Gastrocnemius medialis (tissue), 4 donors: Measurements from ENCODE around the gene ALOX5AP. TPM values are rescaled to one million over a fixed set of nuclear protein-coding genes. Genes with fewer than 3 reads are reported as not detected.
A peak's percentile ranks its signal among the peaks of the same experiment; 100 is the strongest.

Source experiments
- ATAC-seq, 2 donors: fragments of 150-250 bp; one replicate each; pipeline ENCODE4 v1.9.1; 2016
- DNase-seq, 2 donors: peaks; one replicate each; pipeline ENCODE4 v3.0.0-alpha.2; 2019
- H3K27ac ChIP-seq, 4 donors: fragments of 200-600 bp; sonication (generic); 1 replicate in 1 of 4; 2 replicates in 3 of 4; pipeline ENCODE4 v1.5.1; 2016 to 2018; ENCODE audit warnings: mild to moderate bottlenecking in 2 of 4, moderate library complexity in 1 of 4
- H3K27me3 ChIP-seq, 3 donors: fragments of 200-600 bp; sonication (generic) in 2 of 3; 1 replicate in 1 of 3; 2 replicates in 2 of 3; pipeline versions ENCODE4 v1.5.1 to v1.6.0; 2016 to 2019; ENCODE audit warnings: mild to moderate bottlenecking in 1 of 3, moderate library complexity in 1 of 3
- H3K36me3 ChIP-seq, 2 donors: fragments of 200-600 bp; sonication (generic) in 1 of 2; one replicate each; pipeline ENCODE4 v1.5.1; 2017 to 2018
- H3K4me1 ChIP-seq, 2 donors: fragments of 200-600 bp; sonication (generic) in 1 of 2; one replicate each; pipeline ENCODE4 v1.5.1; 2016 to 2017; ENCODE audit warnings: mild to moderate bottlenecking in 2 of 2
- H3K4me3 ChIP-seq, 4 donors: fragments of 200-600 bp; sonication (generic) in 3 of 4; 1 replicate in 1 of 4; 2 replicates in 3 of 4; pipeline ENCODE4 v1.5.1; 2016 to 2019; ENCODE audit warnings: mild to moderate bottlenecking in 2 of 4
- H3K9me3 ChIP-seq, 3 donors: fragments of 200-600 bp; sonication (generic) in 2 of 3; 1 replicate in 1 of 3; 2 replicates in 2 of 3; pipeline ENCODE4 v1.5.1; 2016 to 2019
- POLR2A ChIP-seq, 2 donors: fragments of 450-650 bp; IDR thresholded peaks; one replicate each; pipeline ENCODE4 v1.6.1; 2017; ENCODE audit warnings: antibody characterized with exemption in 2 of 2, mild to moderate bottlenecking in 2 of 2, moderate library complexity in 2 of 2
- in situ Hi-C, 4 donors: fragments of 200-750 bp; cut with MboI; loops; one replicate each; pipeline versions ENCODE4 v1.15.0 to v1.8.0; 2017; ENCODE audit warnings: low sequenced_read_pairs in 4 of 4
- intact Hi-C: fragments of 100-400 bp; cut with DNase I; formaldehyde crosslinking; loops from one replicate; pipeline ENCODE4 v1.15.1; 2023; ENCODE audit warnings: low total_unique reads
- total RNA-seq, 4 donors: library from RNA; depleted of rRNA; stranded (reverse); fragments of >200 nt; gene quantifications; one replicate each; pipeline versions ENCODE4 v1.1.0 to v1.2.3, GENCODE V29; 2016
- TF ChIP-seq, protein P1 (sequence below), 5 experiments: fragments of 450-650 bp in 3 of 5; fragments of 200-600 bp in 2 of 5; sonication (generic) in 2 of 5; IDR thresholded peaks in 4 of 5; conservative IDR thresholded peaks in 1 of 5; 1 replicate in 4 of 5; 2 replicates in 1 of 5; pipeline ENCODE4 v1.5.1; 2016 to 2019; ENCODE audit warnings: antibody characterized with exemption in 5 of 5, mild to moderate bottlenecking in 3 of 5, moderate library complexity in 3 of 5

Gene ALOX5AP
- total RNA-seq = 1 to 10 TPM; 5.3 to 9.1 (median 7.1) TPM

DNA sequence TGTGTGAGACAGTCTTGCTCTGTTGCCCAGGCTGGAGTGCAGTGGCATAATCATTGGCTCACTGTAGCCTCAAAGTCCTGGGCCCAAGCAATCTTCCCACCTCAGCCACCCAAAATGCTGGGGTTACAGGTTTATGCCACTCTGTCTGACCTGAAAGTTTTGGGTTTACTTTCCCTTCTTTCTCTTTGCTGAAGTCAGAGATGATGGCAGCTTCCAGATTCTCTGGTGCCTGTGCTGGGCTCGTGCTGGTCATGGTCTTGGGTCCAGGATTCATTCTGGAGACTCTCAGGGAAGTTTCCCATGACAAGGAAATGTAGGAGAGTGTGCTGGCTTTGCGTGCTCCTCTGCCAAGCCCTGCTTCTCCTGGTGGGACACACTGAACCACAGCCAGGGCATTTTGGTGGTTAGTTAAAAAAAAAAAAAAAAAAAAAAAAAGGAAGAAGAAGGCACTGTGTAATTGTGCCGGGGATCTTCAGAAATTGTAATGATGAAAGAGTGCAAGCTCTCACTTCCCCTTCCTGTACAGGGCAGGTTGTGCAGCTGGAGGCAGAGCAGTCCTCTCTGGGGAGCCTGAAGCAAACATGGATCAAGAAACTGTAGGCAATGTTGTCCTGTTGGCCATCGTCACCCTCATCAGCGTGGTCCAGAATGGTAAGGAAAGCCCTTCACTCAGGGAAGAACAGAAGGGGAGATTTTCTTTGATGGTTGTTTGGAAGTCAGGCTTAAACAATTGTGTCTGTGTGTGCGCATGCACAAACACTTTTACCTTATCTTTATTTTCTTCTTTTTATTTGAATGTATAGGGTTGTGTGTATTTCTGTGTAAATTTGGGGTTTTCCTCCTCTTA lies at the start of gene ALOX5AP:
Gene ALOX5AP, plus strand, starts transcription at position 519 of the 847 bp plus-strand sequence. Its CDS starts 63 bp downstream, at position 582.
- DNase-seq = no peak
- Histone ChIP-seq H3K27me3 (no peaks in the 10 kb centered on the region), H3K4me1 (peaks cover 0 to 3% of the 10 kb centered on the region in 2 donors), H3K9me3 (no peaks in the 10 kb centered on the region), H3K27ac (no peak within 1 kb of the TSS), H3K36me3 (no peaks in the 10 kb centered on the region), H3K4me3 (peak within 1 kb of the TSS in 1 of 4 donors; percentile 9)
- peak in 1 of 2 donors; percentile 49 for ATAC-seq
- in situ Hi-C loops (no loop called here), intact Hi-C loops (no loop called here)
- TF ChIP-seq, protein P1, sequence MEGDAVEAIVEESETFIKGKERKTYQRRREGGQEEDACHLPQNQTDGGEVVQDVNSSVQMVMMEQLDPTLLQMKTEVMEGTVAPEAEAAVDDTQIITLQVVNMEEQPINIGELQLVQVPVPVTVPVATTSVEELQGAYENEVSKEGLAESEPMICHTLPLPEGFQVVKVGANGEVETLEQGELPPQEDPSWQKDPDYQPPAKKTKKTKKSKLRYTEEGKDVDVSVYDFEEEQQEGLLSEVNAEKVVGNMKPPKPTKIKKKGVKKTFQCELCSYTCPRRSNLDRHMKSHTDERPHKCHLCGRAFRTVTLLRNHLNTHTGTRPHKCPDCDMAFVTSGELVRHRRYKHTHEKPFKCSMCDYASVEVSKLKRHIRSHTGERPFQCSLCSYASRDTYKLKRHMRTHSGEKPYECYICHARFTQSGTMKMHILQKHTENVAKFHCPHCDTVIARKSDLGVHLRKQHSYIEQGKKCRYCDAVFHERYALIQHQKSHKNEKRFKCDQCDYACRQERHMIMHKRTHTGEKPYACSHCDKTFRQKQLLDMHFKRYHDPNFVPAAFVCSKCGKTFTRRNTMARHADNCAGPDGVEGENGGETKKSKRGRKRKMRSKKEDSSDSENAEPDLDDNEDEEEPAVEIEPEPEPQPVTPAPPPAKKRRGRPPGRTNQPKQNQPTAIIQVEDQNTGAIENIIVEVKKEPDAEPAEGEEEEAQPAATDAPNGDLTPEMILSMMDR (IDR thresholded peaks at IDR 0.05 in 4 of 5, conservative IDR thresholded peaks at IDR 0.05 in 1 of 5) = no peak
- TF ChIP-seq POLR2A (IDR thresholded peaks at IDR 0.05) = no peak

DNA sequence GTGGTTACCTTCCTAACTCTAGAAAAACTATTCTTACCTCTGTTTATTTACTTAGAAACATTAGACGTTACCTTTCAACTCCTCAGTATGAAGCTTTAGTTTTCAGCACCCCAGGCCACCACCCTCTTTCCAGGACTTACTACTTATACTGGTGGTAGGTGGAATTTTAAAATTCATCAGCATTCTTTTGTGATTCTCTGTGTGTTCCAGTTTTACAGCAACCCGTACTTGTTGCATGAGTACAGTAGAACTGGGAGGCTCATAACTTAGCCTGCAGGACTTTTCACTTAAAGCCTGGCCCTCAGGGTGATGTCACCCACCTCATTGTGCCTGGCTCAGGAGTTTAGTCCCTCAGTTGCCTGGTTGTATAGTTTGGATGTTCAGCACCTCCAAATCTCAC lies 49.4 kb upstream of the ALOX5AP start:
- ATAC-seq = no peak
- H3K9me3 ChIP-seq = no peaks in the 10 kb centered on the region
- intact Hi-C loops (no loop called here), in situ Hi-C loops (loop anchor here in 2 of 4 donors (10.0 kb wide), 1 partner anchor 119 kb away; no protein-coding TSS in a partner anchor)
- no peak for DNase-seq
- no peaks in the 10 kb centered on the region for H3K27me3 ChIP-seq
- no peaks in the 10 kb centered on the region for H3K36me3 ChIP-seq
- no peak overlapping the region for H3K27ac ChIP-seq
- peaks cover 4 to 7% of the 10 kb centered on the region in 2 donors for H3K4me1 ChIP-seq
- H3K4me3 ChIP-seq = no peak overlapping the region
- TF ChIP-seq, protein P1 (IDR thresholded peaks at IDR 0.05 in 4 of 5, conservative IDR thresholded peaks at IDR 0.05 in 1 of 5) = no peak
- TF ChIP-seq POLR2A (IDR thresholded peaks at IDR 0.05) = no peak

DNA sequence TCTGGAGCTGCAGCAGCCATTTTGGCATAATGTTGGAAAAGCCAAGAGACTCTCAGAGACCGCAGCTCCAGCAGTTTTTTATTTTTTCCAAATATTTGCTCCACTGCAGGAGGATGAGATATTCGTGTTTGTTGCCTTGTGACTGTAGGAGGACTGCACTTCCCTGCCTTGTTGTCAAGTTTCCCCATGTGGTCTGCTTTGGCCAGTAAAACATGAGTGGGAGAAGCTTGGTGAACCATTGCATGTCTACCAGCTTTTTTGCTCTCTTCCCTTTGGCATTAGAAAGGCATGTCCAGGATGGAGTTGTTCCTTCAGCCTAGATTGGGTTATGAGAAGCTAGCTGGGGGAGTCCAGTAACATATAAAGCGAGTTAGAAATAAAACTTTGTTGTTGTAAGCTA lies 47.7 kb upstream of the ALOX5AP start:
- H3K36me3 ChIP-seq = no peaks in the 10 kb centered on the region
- no peaks in the 10 kb centered on the region for H3K27me3 ChIP-seq
- H3K9me3 ChIP-seq = no peaks in the 10 kb centered on the region
- H3K4me1 ChIP-seq = peaks cover 4 to 7% of the 10 kb centered on the region in 2 donors
- DNase-seq = no peak
- intact Hi-C loops (no loop called here), in situ Hi-C loops (loop anchor here in 2 of 4 donors (10.0 kb wide), 1 partner anchor 117 kb away; no protein-coding TSS in a partner anchor)
- no peak overlapping the region for H3K4me3 ChIP-seq
- no peak overlapping the region for H3K27ac ChIP-seq
- TF ChIP-seq, protein P1 (IDR thresholded peaks at IDR 0.05 in 4 of 5, conservative IDR thresholded peaks at IDR 0.05 in 1 of 5) = no peak
- no peak for TF ChIP-seq POLR2A (IDR thresholded peaks at IDR 0.05)
- ATAC-seq = no peak

DNA sequence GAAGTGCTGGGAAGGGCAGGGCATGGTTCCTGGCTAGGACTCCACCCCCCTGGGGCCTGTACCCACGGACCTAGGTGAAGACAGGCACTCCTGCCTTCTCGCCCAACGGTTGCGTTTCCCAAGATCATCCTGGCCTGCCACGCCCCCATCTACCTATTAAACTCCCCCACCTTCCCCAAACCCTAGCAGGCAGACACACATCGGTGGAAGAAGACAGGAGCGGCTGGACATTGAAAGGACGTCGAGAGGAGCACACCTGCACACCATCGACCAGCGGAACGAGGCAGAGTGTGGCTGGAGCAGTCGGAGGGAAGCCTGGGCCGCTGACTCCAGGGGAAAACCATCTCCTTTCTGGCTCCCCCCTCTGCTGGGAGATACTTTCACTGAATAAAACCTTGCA lies 45.6 kb upstream of the ALOX5AP start:
- in situ Hi-C loops (loop anchor here in 2 of 4 donors (10.0 kb wide), 1 partner anchor 115 kb away; no protein-coding TSS in a partner anchor), intact Hi-C loops (no loop called here)
- DNase-seq = no peak
- ATAC-seq = no peak
- TF ChIP-seq POLR2A (IDR thresholded peaks at IDR 0.05) = no peak
- TF ChIP-seq, protein P1 (IDR thresholded peaks at IDR 0.05 in 4 of 5, conservative IDR thresholded peaks at IDR 0.05 in 1 of 5) = no peak
- Histone ChIP-seq H3K36me3 (no peaks in the 10 kb centered on the region), H3K4me1 (peaks cover 4 to 7% of the 10 kb centered on the region in 2 donors), H3K9me3 (no peaks in the 10 kb centered on the region), H3K27me3 (no peaks in the 10 kb centered on the region), H3K4me3 (peak overlapping the region in 2 of 4 donors; percentile 54 to 61), H3K27ac (peak overlapping the region in 3 of 4 donors; percentile 12 to 65 (median 44))
